ENCODE data around the gene ATP8A2.
"Not testable (repeated sequence)": the region's sequence is repeated elsewhere in the genome, so short reads cannot be mapped to it uniquely, and the experiment has no call there.

ATP8A2 gene

GRCh38 chr13:25570185-25570584 lies 198.4 kb downstream of the ATP8A2 start:
- DNase-seq = no peak

- no peak for DNase-seq
Measured at GRCh38 chr13:25571237-25571636, 199.5 kb downstream of the ATP8A2 start.

- not testable (repeated sequence) for DNase-seq
Measured at GRCh38 chr13:25572171-25572570, 200.4 kb downstream of the ATP8A2 start.

- DNase-seq = peak; percentile 70
Measured at GRCh38 chr13:25574437-25575411, 202.9 kb downstream of the ATP8A2 start.

GRCh38 chr13:25575562-25575961 lies 203.8 kb downstream of the ATP8A2 start:
- DNase-seq = no peak

- DNase-seq = no peak
Measured at GRCh38 chr13:25578526-25578925, 206.8 kb downstream of the ATP8A2 start.

GRCh38 chr13:25579221-25579620 lies 207.4 kb downstream of the ATP8A2 start:
- no peak for DNase-seq

- no peak for DNase-seq
Measured at GRCh38 chr13:25581351-25581750, 209.6 kb downstream of the ATP8A2 start.

GRCh38 chr13:25584087-25584486 lies 212.3 kb downstream of the ATP8A2 start:
- DNase-seq = no peak

- DNase-seq = no peak
Measured at GRCh38 chr13:25585000-25585399, 213.2 kb downstream of the ATP8A2 start.

- DNase-seq = no peak
Measured at GRCh38 chr13:25587326-25587980, 215.7 kb downstream of the ATP8A2 start.

GRCh38 chr13:25588336-25589060 lies 216.7 kb downstream of the ATP8A2 start:
- no peak for DNase-seq

GRCh38 chr13:25598421-25598820 lies 226.6 kb downstream of the ATP8A2 start:
- DNase-seq = no peak

- no peak for DNase-seq
Measured at GRCh38 chr13:25602176-25602575, 230.4 kb downstream of the ATP8A2 start.

- no peak for DNase-seq
Measured at GRCh38 chr13:25604106-25604505, 232.3 kb downstream of the ATP8A2 start.

- DNase-seq = no peak
Measured at GRCh38 chr13:25607096-25607495, 235.3 kb downstream of the ATP8A2 start.

GRCh38 chr13:25608181-25608580 lies 236.4 kb downstream of the ATP8A2 start:
- DNase-seq = no peak

GRCh38 chr13:25616674-25617073 lies 244.9 kb downstream of the ATP8A2 start:
- no peak for DNase-seq

GRCh38 chr13:25619897-25620296 lies 248.1 kb downstream of the ATP8A2 start:
- DNase-seq = no peak

- DNase-seq = no peak
Measured at GRCh38 chr13:25625414-25625813, 253.6 kb downstream of the ATP8A2 start.

- DNase-seq = peak; percentile 84
Measured at GRCh38 chr13:25630329-25630900, 258.6 kb downstream of the ATP8A2 start.

- DNase-seq = no peak
Measured at GRCh38 chr13:25632166-25632888, 260.6 kb downstream of the ATP8A2 start.
